NCI-H146 (cell line): ENCODE data around the gene SEC14L1.
"Not testable (repeated sequence)": the region's sequence is repeated elsewhere in the genome, so short reads cannot be mapped to it uniquely, and the experiment has no call there.

Experiments used
- DNase-seq: peaks from one replicate; lab custom pipeline; 2025; lab: John Stamatoyannopoulos, UW

SEC14L1 gene

GRCh38 chr17:77141846-77142449 is 1.2 kb downstream of the SEC14L1 start:
- DNase-seq: no peak

- DNase-seq: no peak
These were observed 1.9 kb downstream of the SEC14L1 start for GRCh38 chr17:77142689-77143088.

GRCh38 chr17:77143306-77143705 is 2.5 kb downstream of the SEC14L1 start:
- no peak for DNase-seq

GRCh38 chr17:77144227-77144626 is 3.5 kb downstream of the SEC14L1 start:
- peak; percentile 37 for DNase-seq

GRCh38 chr17:77145224-77145611 is 4.4 kb downstream of the SEC14L1 start:
- DNase-seq: no peak

GRCh38 chr17:77145612-77146245 is 5.0 kb downstream of the SEC14L1 start:
- DNase-seq: no peak

GRCh38 chr17:77146246-77146632 is 5.5 kb downstream of the SEC14L1 start:
- DNase-seq: no peak

GRCh38 chr17:77146882-77147281 is 6.1 kb downstream of the SEC14L1 start:
- DNase-seq: no peak

- DNase-seq: no peak
These were observed 6.6 kb downstream of the SEC14L1 start for GRCh38 chr17:77147357-77147801.

- DNase-seq: no peak
These were observed 7.5 kb downstream of the SEC14L1 start for GRCh38 chr17:77148077-77148939.

- no peak for DNase-seq
These were observed 8.3 kb downstream of the SEC14L1 start for GRCh38 chr17:77148940-77149510.

GRCh38 chr17:77150196-77150595 is 9.4 kb downstream of the SEC14L1 start:
- DNase-seq: no peak

GRCh38 chr17:77151186-77151585 is 10.4 kb downstream of the SEC14L1 start:
- no peak for DNase-seq

- DNase-seq: not testable (repeated sequence)
These were observed 11.3 kb downstream of the SEC14L1 start for GRCh38 chr17:77152056-77152455.

GRCh38 chr17:77153472-77153871 is 12.7 kb downstream of the SEC14L1 start:
- peak; percentile 46 for DNase-seq

- DNase-seq: no peak
These were observed 13.3 kb downstream of the SEC14L1 start for GRCh38 chr17:77153999-77154586.

GRCh38 chr17:77155125-77155524 is 14.4 kb downstream of the SEC14L1 start:
- peak; percentile 24 for DNase-seq

- not testable (repeated sequence) for DNase-seq
These were observed 17.0 kb downstream of the SEC14L1 start for GRCh38 chr17:77157766-77158165.

- DNase-seq: peak; percentile 72
These were observed 19.5 kb downstream of the SEC14L1 start for GRCh38 chr17:77160091-77160874.

- DNase-seq: peak; percentile 93
These were observed 20.2 kb downstream of the SEC14L1 start for GRCh38 chr17:77160875-77161530.

- no peak for DNase-seq
These were observed 21.2 kb downstream of the SEC14L1 start for GRCh38 chr17:77161953-77162352.
